ENCODE data around the gene NUP85. TPM values are rescaled to one million over a fixed set of nuclear protein-coding genes. Genes with fewer than 3 reads are reported as not detected.

NUP85 gene
- total RNA-seq, 1 donor from 2014 or later = 44.3 TPM

DNA sequence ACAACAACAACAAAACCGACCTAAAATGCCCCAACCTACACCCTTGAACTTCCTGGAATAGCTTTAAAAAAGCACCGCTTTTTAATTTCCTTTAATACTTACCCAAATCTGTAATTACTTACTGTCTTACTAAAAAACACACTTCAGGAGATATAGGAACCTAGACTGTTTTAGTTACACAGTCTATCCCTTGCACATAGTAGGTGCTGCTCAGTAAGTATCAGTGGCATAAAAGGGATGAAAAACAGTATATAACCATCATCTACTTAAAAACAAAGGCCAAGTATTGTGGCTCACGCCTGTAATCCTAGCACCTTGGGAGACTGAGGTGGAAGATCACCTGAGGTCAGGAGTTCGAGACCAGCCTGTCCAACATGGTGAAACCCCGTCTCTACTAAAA is 28.9 kb upstream of the NUP85 start:
- no peaks in the 10 kb centered on the region for H3K4me1 Mint-ChIP-seq (ENCODE audit: low read depth, unreplicated experiment)
- no peak overlapping the region for H3K9ac ChIP-seq (ENCODE audit: low read length)
- no peaks in the 10 kb centered on the region for H3K27me3 ChIP-seq (ENCODE audit: insufficient read depth, low read length)
- H3K9me3 Mint-ChIP-seq (ENCODE audit: unreplicated experiment) = no peaks in the 10 kb centered on the region
- FAIRE-seq (no peak), DNase-seq (ENCODE audit: low read depth) (no peak)
- H3K4me3 ChIP-seq (ENCODE audit: insufficient read depth, low read depth, low read length) = no peak overlapping the region
- no peaks in the 10 kb centered on the region for H3K27me3 Mint-ChIP-seq (ENCODE audit: low read depth, unreplicated experiment)
- peaks cover 34% of the 10 kb centered on the region for H3K36me3 ChIP-seq (ENCODE audit: insufficient read depth, low read length)
- TF ChIP-seq, protein P1, sequence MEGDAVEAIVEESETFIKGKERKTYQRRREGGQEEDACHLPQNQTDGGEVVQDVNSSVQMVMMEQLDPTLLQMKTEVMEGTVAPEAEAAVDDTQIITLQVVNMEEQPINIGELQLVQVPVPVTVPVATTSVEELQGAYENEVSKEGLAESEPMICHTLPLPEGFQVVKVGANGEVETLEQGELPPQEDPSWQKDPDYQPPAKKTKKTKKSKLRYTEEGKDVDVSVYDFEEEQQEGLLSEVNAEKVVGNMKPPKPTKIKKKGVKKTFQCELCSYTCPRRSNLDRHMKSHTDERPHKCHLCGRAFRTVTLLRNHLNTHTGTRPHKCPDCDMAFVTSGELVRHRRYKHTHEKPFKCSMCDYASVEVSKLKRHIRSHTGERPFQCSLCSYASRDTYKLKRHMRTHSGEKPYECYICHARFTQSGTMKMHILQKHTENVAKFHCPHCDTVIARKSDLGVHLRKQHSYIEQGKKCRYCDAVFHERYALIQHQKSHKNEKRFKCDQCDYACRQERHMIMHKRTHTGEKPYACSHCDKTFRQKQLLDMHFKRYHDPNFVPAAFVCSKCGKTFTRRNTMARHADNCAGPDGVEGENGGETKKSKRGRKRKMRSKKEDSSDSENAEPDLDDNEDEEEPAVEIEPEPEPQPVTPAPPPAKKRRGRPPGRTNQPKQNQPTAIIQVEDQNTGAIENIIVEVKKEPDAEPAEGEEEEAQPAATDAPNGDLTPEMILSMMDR (IDR thresholded peaks at IDR 0.05; ENCODE audit: insufficient read depth, low read depth, low read length) = no peak
- no peak for TF ChIP-seq EZH2 (IDR thresholded peaks at IDR 0.05; ENCODE audit: insufficient read depth, low read length)
- no peak overlapping the region for H2AFZ ChIP-seq (ENCODE audit: low read depth, low read length)
- H4K20me1 ChIP-seq (ENCODE audit: insufficient read depth, low read length) = peaks cover 92% of the 10 kb centered on the region
- no peak overlapping the region for H3K4me3 Mint-ChIP-seq (ENCODE audit: unreplicated experiment)
- peaks cover 10% of the 10 kb centered on the region for H3K36me3 Mint-ChIP-seq (ENCODE audit: low read depth, unreplicated experiment)
- peaks cover 99% of the 10 kb centered on the region for H3K79me2 ChIP-seq (ENCODE audit: insufficient read depth, low read length)
- H3K27ac ChIP-seq (ENCODE audit: low read depth, low read length) = no peak overlapping the region
- H3K4me2 ChIP-seq (ENCODE audit: low read length) = no peak overlapping the region
- peaks cover 6% of the 10 kb centered on the region for H3K4me1 ChIP-seq (ENCODE audit: insufficient read depth, low read length)
- H3K9me3 ChIP-seq (ENCODE audit: insufficient read depth, low read depth, low read length) = no peaks in the 10 kb centered on the region
- peak overlapping the region; percentile 14 for H3K27ac Mint-ChIP-seq (ENCODE audit: unreplicated experiment)

DNA sequence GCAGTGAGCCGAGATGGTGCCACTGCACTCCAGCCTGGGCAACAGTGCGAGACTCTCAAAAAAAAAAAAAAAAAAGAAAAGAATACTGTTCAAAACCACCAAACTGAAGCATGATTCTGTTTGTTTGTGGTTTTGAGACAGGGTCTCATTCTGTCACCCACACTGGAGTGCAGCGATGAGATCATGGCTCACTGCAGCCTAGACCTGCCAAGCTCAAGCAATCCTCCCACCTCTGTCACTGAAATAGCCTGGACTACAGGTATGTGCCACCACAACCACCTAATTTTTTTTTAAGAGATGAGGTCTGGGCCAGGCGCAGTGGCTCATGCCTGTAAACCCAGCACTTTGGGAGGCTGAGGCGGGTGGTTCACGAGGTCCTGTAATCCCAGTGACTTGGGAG is 27.0 kb upstream of the NUP85 start:
- H3K79me2 ChIP-seq (ENCODE audit: insufficient read depth, low read length) = peaks cover 92% of the 10 kb centered on the region
- H3K27ac ChIP-seq (ENCODE audit: low read depth, low read length) = no peak overlapping the region
- H3K9ac ChIP-seq (ENCODE audit: low read length) = no peak overlapping the region
- FAIRE-seq = no peak
- no peaks in the 10 kb centered on the region for H3K9me3 Mint-ChIP-seq (ENCODE audit: unreplicated experiment)
- no peak overlapping the region for H3K27ac Mint-ChIP-seq (ENCODE audit: unreplicated experiment)
- peaks cover 9% of the 10 kb centered on the region for H3K4me1 ChIP-seq (ENCODE audit: insufficient read depth, low read length)
- peaks cover 7% of the 10 kb centered on the region for H3K36me3 Mint-ChIP-seq (ENCODE audit: low read depth, unreplicated experiment)
- no peak for DNase-seq (ENCODE audit: low read depth)
- no peaks in the 10 kb centered on the region for H3K27me3 Mint-ChIP-seq (ENCODE audit: low read depth, unreplicated experiment)
- H3K27me3 ChIP-seq (ENCODE audit: insufficient read depth, low read length) = no peaks in the 10 kb centered on the region
- H3K4me2 ChIP-seq (ENCODE audit: low read length) = no peak overlapping the region
- peaks cover 82% of the 10 kb centered on the region for H4K20me1 ChIP-seq (ENCODE audit: insufficient read depth, low read length)
- H3K4me1 Mint-ChIP-seq (ENCODE audit: low read depth, unreplicated experiment) = no peaks in the 10 kb centered on the region
- H3K4me3 ChIP-seq (ENCODE audit: insufficient read depth, low read depth, low read length) = no peak overlapping the region
- no peak overlapping the region for H3K4me3 Mint-ChIP-seq (ENCODE audit: unreplicated experiment)
- H3K9me3 ChIP-seq (ENCODE audit: insufficient read depth, low read depth, low read length) = no peaks in the 10 kb centered on the region
- H3K36me3 ChIP-seq (ENCODE audit: insufficient read depth, low read length) = peaks cover 26% of the 10 kb centered on the region
- no peak for TF ChIP-seq EZH2 (IDR thresholded peaks at IDR 0.05; ENCODE audit: insufficient read depth, low read length)
- TF ChIP-seq, protein P1 (IDR thresholded peaks at IDR 0.05; ENCODE audit: insufficient read depth, low read depth, low read length) = no peak
- no peak overlapping the region for H2AFZ ChIP-seq (ENCODE audit: low read depth, low read length)

- H3K27me3 Mint-ChIP-seq (ENCODE audit: low read depth, unreplicated experiment) = no peaks in the 10 kb centered on the region
- peak overlapping the region; percentile 98 for H3K9ac ChIP-seq (ENCODE audit: low read length)
- DNase-seq (ENCODE audit: low read depth) (no peak), FAIRE-seq (no peak)
- H3K4me3 Mint-ChIP-seq (ENCODE audit: unreplicated experiment) = peak overlapping the region; percentile 94
- no peak for TF ChIP-seq EZH2 (IDR thresholded peaks at IDR 0.05; ENCODE audit: insufficient read depth, low read length)
- TF ChIP-seq, protein P1 (IDR thresholded peaks at IDR 0.05; ENCODE audit: insufficient read depth, low read depth, low read length) = no peak
- no peak overlapping the region for H2AFZ ChIP-seq (ENCODE audit: low read depth, low read length)
- peaks cover 66% of the 10 kb centered on the region for H3K79me2 ChIP-seq (ENCODE audit: insufficient read depth, low read length)
- peaks cover 9% of the 10 kb centered on the region for H3K36me3 ChIP-seq (ENCODE audit: insufficient read depth, low read length)
- H3K27ac ChIP-seq (ENCODE audit: low read depth, low read length) = no peak overlapping the region
- H3K27me3 ChIP-seq (ENCODE audit: insufficient read depth, low read length) = no peaks in the 10 kb centered on the region
- no peaks in the 10 kb centered on the region for H3K9me3 ChIP-seq (ENCODE audit: insufficient read depth, low read depth, low read length)
- H3K36me3 Mint-ChIP-seq (ENCODE audit: low read depth, unreplicated experiment) = no peaks in the 10 kb centered on the region
- peak overlapping the region; percentile 91 for H3K4me2 ChIP-seq (ENCODE audit: low read length)
- peak overlapping the region; percentile 50 for H3K27ac Mint-ChIP-seq (ENCODE audit: unreplicated experiment)
- no peaks in the 10 kb centered on the region for H3K9me3 Mint-ChIP-seq (ENCODE audit: unreplicated experiment)
- peaks cover 8% of the 10 kb centered on the region for H3K4me1 Mint-ChIP-seq (ENCODE audit: low read depth, unreplicated experiment)
- peaks cover 56% of the 10 kb centered on the region for H4K20me1 ChIP-seq (ENCODE audit: insufficient read depth, low read length)
- H3K4me1 ChIP-seq (ENCODE audit: insufficient read depth, low read length) = peaks cover 9% of the 10 kb centered on the region
- peak overlapping the region; percentile 97 for H3K4me3 ChIP-seq (ENCODE audit: insufficient read depth, low read depth, low read length)
Observed at GRCh38 chr17:75181110-75181509, 24.4 kb upstream of the NUP85 start.
